Stimulated activated CD4-positive, alpha-beta T cell treated with anti-CD3 and anti-CD28 coated beads, Interleukin-1b, Interleukin-23, amount 100 ng/mL, for 48 hours (primary cell): ENCODE results near the gene FBXO10.

ENCODE experiments used
- DNase-seq: peaks from one replicate; pipeline ENCODE4 v3.0.0-alpha.2; 2020

FBXO10 gene

DNA sequence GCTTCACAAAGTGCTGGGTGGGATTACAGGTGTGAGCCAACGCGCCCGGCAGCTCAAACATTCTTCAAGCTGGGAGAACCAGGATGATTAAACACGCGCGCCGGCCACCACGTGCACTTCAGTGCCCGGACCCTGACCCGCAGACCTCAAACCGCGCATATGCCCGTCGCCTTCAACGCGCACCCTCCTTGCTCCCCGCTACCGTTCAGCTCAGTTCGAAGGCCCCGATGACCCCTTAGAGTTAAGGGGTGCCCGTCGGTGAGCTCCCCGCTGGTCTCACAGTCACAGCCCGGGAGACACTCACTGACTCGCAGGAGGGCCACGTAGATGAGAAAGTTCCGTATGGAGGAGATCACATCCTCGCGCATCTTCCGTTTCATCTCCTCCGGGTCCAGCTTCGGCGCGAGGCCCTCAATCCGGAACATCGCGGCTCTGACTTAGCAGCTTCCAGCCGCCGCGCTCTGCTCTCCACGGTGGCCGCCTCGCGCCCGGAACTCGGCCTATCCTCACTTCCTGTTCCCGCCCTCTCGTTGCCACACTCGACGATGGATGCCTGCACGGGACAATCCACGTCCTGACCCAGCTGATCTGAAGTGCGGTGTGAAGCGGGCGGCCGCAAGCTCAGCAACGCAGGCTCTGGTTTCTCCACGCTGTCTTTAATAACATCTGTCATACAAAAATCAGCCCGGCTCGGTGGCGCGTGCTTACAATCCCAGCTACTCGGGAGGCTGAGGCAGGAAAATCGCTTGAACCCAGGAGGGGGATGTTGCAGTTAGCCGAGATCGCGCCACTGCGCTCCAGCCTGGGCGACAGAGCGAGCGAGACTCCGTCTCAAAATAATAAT lies 16.1 kb upstream of the FBXO10 start, which contains the start of gene TOMM5:
Gene TOMM5 (minus strand): TSS at position 490 of the 844 bp plus-strand sequence. CDS start 65 bp downstream, at position 425.
- DNase-seq = peak; percentile 94

DNA sequence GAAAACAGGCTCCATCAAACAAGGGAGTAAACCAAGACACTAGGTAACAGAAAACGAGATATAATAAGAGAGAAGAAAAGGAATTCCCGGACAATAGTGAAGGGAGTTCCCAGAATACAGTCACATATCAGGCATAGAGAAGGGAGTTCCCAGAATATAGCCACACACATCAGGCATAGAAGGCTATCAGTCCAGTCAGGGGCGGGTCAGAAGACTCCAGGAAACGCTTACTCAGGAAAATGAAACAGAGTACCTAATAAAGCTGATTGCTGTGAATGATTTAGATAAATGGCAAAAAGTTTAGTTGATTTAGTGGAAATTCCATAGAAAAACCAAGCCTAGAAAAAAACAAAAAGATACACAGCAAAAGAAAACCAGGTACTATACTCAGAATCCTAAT lies 11.3 kb upstream of the FBXO10 start:
- DNase-seq = no peak

DNA sequence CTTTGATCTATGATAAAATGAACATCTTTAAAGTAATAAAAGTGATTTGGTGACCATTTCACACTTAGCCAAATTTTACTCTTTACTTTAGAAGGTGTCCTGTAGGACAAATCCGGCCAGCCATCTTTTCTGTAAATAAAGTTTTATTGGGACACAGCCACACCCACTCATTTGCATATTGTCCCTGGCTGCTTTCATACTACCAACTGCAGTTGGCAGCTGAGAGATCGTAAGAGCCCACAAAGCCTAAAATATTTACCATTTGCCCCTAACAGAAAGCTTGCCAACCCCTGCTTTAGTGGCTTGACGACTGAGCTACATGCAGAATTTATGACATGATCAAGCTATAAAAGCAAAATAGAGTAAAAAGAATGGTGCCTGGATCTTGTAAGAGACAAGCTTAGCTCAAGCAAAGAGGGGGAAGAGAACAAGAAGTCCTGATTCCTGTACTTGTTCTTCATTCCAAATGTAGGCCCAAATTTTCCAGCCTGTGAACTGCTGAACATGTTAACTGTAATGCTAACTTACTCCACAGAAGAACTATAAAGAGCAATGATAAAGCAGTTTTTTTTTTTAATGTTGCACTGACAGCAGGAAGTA lies 7.4 kb upstream of the FBXO10 start:
- no peak for DNase-seq

DNA sequence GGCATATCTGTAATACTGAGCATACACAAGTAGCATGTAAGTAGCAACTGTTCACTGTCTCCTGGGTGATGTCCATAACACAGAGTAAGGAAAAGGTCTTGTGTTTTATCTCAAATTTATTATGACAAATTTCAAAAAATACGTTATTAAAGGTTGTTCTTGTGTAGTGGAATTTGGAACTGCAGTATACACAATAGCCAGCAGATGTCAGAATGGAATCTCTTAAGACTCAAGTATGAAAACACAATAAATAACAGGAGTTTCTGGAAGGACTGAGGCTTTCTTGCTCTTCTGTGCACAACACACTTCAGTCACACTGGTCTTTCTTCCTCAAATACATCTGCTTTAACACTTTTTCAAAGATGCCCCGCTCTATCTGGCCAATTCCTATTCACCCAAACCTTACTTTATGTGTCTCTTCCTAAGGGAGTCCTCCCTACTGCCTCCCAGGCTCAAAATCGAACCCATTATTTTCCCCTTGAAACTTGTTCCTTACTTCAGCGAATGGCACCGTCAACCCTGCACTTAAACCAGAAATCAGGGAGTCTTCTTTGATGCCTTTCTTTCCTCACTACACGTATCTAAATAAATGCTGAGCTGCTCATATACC lies 6.5 kb upstream of the FBXO10 start:
- no peak for DNase-seq

DNA sequence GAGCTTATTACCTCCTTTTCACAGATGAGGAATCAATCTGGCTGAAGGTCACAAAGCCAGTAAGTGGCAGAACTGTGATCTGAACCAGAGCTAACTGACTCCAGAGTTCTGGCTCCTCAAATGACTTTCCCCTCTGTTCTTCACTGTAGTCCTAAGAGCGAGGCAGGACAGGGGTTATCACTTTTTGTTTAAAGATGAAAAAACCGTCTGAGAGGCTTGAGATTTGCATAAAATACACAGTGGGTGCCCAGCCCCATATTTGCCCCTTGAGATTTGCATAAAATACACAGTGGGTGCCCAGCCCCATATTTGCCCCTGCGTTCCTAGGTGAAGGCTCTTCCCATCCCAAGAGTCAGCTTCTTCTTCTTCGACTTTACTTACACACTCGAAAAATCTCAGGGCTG lies 667 bp downstream of the FBXO10 start:
- no peak for DNase-seq

DNA sequence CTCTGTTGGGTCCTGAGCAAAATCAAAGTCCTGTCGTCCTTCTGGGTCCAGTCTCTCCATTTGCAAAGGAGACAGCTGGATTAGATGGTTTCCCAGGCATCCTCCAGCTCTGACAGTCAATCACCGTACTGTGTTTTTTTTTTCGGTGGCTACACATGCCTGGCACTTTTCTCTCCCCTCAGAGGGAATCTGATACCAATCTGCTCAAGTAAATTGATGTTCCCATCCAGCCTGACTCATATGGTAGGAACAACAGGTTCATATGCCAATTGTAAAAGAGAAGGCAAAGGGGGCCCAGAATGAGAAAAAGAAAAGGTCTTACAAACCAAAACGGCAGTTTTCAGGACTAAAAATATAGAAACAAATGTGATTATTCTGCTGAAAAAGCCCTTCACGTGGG lies 1.2 kb downstream of the FBXO10 start:
- DNase-seq = no peak

DNA sequence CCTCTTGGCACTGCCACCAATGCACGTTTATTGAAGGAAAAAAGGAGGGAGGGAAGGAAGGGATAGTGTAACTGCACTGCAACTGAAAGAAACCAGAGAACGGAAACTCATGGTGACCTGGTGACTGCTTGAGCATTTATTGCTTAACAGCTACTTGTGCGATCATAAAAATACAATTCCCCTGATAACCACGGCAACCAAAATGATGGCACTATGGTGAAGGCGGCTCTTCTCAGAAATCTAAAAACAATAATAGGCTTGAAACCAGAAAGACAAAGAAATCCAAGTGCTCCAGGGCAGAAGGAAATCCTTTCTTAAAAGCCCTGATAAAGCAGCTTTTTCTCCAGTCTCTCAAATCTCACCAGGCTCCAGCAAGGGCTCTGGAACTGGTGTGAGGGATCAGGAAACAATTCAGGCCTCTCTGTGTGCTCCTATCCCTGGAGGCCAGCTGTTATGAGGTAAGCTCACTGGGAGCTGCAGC lies 1.9 kb downstream of the FBXO10 start:
- no peak for DNase-seq

DNA sequence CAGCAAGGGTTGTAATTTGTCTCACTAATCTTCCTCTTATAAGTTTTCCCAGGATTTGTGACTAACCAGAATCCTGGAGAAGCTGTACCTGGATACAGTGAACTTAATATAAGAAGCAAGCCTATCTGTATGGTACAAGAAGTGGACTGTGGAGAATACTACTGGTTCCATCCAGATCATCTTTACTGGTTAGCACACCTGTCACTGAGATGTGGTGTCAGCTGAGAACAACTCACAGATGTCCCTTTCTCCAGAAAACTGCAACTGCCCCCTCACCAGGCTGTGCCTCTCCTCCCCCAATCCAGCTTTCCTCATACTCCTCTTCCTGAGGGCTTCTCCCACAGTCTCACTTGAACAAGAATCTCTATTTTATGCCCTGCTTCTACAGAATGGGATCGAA lies 4.9 kb downstream of the FBXO10 start:
- DNase-seq = no peak

DNA sequence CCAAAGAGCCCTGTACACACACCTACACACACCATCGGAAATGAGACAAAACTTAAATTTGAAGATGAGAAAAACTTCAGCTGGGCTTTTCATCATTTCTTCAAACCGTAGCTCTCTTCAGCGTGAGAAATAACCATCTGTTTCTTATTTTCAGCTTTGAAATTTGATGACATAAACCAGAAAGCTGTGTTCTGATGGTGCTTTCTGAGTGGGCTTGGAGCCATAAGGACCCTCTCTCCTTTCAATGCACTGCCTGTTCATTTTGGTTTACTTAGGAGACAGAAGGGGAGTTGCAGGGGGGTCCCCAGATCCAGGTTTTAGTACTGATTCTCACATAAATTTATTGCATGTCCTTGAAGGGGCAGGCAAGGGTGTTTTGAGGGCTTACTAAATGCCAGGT lies 9.5 kb downstream of the FBXO10 start:
- no peak for DNase-seq

DNA sequence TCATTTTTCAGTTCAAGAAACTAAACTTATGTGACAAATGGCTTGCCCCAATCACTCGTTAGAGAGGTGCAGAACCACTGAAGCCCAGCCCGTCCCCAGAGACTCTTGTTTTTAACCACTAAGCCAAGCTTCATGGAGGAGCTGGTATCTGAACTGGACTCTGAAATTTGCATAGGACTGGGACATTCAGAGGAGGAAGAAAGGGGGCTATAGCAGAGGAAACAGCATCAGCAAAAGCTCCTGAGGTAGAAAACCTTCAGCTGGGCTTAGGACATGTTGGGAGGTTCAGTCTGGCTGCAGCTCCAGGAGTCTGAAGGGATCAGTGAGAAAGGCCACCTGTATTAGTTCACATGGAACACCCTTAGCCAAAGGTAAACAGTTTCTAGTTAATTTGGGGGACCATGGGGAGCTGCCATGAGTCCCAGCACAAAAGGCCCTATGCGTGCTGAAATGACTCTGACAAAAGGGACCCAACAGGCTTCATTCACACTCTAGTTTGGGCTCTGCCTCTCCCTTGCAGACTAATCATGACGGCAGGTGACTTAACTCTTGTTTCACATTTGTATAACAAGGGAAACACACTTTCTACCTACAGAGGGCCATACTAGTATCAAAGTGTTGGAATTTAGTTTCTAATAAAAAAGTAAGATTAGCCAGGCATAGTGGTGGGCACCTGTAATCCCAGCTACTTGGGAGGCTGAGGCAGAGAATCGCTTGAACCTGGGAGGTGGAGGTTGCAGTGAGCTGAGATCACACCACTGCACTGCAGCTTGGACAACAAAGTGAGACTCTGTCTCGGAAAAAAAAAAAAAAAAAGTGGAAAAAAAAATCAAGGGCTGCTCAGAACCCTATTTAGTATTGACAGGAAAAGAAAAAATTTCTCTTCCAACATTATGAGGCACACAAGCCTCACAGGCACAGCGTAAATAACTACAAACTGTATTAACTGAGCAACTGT lies 10.2 kb downstream of the FBXO10 start:
- no peak for DNase-seq

DNA sequence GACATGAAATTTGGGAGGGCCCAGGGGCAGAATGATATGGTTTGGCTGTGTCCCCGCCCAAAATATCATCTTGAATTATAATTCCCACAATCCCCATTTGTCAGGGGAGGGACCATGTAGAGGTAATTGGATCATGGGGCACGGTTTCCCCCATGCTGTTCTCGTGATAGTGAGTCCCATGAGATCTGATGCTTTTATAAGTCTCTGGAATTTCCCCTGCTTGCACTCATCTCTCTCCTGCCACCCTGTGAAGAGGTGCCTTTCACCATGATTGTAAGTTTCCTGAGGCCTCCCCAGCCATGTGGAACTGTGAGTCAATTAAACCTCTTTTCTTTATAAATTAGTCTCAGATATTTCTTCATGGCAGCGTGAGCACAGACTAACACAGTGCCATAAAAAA lies 11.3 kb downstream of the FBXO10 start:
- DNase-seq = no peak

DNA sequence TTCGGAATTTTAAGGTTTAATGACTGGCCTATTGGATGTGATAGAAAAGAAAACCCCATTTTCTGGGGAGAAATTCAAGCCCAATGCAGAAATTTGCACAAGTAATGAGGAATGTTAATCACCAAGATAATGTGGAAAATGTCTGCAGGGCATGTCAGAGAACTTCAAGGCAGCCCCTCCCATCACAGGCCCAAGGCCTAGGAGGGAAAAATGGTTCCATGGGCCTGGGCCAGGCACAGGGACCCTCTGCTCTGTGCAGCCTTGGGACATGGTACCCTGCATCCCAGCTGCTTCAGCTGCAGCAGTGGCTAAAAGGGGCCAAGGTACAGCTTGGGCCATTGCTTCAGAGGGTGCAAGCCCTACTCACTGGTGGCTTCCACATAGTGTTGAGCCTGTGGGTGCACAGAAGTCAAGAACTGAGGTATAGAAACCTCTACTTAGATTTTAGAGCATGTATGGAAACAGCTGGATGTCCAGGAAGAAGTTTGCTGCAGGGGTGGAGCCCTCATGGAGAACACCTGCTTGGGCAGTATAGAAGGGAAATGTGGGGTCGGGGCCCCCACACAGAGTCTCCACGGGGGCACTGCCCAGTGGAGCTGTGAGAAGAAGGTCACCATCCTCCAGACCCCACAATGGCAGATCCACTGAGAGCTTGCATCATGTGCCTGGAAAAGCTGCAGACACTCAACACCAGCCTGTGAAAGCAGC lies 12.2 kb downstream of the FBXO10 start:
- no peak for DNase-seq

DNA sequence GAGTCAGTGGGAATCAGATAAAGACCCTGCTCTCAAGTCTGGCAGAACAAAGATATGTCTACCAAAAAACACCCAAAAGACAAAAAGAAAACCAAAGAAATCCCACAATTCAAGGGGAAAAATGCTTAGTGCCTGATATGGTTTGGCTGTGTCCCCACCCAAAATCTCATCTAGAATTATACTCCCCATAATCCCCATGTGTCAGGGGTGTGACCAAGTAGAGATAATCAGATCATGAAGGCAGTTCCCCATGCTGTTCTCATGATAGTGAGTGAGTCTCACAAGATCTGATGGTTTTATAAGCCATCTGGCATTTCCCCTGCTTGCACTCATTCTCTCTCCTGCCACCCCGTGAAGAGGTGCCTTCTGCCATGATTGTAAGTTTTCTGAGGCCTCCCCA lies 13.4 kb downstream of the FBXO10 start:
- DNase-seq = no peak

DNA sequence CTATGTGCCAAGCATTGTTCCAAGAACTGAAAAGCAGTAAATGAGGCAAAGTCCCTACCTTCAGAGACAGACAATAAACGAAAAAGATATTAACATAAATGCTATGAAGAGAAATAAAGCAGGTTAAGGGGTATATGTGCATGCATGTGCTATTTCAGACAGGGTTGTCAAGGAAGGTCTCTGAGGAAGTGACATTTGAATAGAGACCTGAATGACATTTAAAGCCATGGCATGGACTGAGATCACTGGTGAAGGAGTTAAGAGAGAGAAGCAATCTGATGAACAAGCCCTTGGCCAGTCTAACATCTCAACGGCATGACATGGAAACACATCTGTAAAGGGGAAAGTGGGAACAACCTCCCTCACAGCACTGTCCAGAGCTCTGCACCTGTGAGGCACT lies 14.5 kb downstream of the FBXO10 start:
- no peak for DNase-seq

DNA sequence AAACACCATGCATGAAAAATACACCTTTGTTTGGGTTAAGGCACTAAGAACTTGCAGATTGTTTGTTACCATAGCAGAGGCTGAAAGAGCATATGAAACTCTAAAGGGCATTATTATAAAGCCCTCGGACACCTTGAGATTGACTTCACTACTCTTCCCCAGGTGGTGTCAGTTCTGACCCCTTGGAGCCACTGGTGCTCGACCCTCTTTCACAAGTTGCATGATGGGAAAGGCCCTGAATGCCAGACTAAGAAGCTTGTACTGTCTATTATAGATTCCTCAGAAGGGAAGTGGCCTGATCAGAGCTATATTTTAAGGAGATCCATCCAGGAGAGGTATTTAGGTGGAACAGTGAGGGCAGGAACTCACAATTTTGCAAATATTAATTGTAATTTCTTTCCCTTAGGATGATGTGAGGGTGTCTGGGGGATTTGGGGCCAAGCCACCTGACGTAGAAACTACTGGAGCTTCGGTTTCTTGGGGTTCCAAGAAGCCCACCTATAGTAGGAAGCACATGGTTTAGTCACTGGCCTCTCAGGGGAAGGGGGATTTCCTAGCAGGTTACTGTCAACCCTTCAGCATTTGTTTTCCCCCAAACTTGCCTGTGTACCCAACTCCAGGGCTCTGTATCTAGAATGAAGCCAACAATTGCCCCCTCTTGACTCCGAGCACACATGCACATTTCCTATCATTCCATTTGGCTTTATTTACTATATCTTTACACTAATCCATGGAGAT lies 16.2 kb downstream of the FBXO10 start:
- no peak for DNase-seq

DNA sequence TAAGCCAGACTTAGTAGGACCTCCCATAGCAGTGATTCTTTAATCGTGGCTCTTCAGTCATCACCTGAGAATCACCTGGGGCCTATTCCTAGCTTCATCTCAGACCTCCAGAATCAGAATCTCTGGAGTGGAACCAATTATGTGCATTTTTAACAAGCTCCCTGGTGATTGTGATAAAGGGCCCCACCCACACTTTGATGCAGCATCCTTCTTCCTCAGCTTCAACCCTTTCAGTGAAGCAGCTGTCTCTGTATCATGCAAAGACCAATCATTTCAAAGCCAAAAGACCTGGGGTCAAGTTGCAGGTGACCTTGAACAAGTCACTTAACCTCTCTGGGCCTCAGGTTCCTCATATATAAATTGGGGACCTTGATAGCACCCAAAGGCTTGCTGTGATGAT lies 17.1 kb downstream of the FBXO10 start:
- no peak for DNase-seq

DNA sequence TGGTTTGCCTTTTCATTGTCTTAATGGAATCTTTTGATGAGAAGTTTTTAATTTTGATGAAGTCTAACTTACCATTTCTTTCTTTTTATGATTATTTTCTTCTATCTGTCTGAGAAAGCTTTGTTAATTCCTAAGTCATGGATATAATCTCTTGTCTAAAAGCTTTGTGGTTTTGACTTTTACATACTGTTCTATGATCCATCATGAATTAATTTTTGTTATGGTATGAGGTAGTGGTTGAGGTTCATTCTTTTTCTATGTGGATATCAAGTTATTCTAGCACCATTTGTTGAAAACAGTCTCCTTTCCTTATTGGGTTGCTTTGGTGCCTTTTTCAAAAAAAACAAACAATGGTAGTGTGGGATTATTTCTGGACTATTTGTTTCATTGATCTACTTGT lies 20.4 kb downstream of the FBXO10 start:
- DNase-seq = no peak

DNA sequence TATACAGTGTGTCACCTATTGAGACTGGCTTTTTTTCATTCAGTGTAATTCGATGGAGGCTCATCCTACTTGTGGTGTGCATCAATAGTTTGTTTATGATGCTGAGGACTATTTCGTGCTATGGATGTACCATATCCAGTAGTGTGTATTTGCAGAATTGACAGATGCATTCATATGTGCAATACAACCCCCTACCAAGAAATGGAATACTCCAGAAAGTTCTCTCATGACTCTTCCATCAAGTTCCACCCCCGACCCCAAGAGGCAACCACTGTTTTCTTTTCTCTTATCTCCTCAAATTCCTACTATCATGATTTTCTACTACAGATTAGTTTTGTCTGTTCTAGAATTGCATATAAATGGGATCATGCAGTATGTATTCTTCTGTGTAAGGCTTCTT lies 21.9 kb downstream of the FBXO10 start:
- no peak for DNase-seq

DNA sequence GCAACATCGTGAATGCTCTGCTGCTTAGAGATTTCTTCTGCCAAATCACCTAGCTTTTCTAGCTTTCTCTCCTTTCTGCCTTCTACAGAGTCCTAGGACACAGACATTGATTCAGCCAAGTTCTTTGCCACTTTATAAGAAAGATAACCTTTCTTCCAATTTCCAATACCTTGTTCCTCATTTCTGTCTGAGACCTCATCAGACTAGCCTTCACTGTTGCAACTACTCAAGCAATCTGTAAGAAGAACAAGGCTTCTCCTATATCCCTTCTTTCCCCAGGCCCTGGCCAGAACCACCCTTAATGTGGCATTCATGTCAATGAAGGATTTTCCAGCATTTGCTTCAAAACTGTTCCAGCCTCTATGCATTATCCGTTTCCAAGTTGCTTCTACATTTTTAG lies 24.3 kb downstream of the FBXO10 start:
- no peak for DNase-seq

DNA sequence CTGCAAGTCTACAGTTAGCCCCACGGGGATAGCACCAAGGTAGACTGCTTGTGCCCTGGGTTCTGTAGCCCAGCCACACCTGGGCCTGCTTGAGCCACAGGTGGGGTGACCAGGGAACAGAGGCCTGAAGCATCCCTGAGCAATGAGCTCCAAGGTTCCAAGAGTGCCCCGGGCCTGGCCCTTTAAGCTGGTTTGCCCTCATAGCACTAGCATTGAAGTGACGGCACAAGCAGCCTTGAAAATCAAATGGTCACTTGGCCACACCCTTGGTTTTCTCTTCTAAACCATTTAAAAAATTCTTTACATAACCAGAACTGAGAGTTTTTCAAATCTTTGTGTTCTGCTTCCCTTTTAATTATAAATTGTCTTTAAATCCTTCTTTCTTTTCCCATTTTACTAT lies 24.7 kb downstream of the FBXO10 start:
- DNase-seq = no peak

DNA sequence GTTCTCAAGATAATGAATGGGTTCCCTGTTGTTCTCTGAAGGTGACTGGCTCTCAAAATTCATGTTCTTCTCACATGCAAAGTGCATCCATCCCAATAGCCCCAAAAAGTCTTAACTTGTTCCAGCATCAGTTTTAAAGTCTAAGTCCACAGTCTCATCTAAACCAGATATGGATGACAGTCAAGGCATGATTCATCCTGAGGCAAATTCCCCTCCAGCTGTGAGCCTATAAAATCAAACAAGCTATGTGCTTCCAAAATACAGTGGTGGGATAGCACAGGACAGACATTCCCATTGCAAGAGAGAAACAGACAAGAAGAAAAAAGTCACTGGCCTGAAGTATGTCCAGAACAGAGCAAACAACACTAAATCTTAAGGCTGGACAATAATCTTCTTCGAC lies 25.4 kb downstream of the FBXO10 start:
- DNase-seq = no peak

DNA sequence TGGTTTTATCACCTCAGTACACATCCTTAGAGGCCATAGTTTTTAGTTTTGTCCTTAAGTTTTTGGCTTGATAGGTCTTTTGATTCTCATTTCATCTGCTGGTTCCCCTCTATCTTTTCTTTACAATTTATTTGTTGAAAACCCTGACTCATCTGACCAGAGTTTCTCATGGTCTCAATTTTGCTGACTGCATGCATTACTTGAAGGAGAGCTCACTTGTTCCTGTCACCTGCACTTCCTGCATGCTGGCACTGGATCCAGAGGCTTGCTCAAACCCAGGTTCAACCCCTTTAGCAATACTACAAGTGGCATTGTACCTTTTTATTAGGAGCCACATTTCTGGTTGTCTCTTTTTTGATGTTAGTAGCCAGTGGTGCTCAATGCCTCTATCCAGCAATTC lies 26.7 kb downstream of the FBXO10 start:
- no peak for DNase-seq
